Activated T-helper 9 cell treated with anti-CD3 and anti-CD28 coated beads, Interleukin-2, amount 50 U/mL, for 16 hours (primary cell): ENCODE data around the gene MYL10.

Experiments
- DNase-seq: peaks from one replicate; pipeline ENCODE4 v3.0.0-alpha.2; 2020; ENCODE audit warnings: low read depth

The MYL10 gene

DNA sequence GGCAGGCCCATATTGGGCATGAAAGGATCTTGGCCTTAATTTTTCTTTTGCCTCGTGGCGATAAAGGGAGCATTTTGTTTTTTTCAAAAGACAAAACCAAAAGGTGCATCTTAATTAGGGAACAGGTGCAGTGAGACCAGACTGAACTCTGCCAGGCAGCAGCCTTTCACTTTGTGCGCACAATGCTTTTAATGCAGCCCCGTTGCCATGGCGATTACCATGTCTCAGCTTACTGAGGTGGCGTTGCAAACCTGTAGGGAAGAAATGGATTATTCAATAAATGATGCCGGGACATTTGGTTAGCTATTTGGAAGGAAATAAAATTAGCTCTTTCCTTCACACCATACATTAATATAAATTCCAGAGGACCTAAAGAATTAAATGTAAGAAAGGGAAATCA lies 61.9 kb downstream of the MYL10 start:
- no peak for DNase-seq

DNA sequence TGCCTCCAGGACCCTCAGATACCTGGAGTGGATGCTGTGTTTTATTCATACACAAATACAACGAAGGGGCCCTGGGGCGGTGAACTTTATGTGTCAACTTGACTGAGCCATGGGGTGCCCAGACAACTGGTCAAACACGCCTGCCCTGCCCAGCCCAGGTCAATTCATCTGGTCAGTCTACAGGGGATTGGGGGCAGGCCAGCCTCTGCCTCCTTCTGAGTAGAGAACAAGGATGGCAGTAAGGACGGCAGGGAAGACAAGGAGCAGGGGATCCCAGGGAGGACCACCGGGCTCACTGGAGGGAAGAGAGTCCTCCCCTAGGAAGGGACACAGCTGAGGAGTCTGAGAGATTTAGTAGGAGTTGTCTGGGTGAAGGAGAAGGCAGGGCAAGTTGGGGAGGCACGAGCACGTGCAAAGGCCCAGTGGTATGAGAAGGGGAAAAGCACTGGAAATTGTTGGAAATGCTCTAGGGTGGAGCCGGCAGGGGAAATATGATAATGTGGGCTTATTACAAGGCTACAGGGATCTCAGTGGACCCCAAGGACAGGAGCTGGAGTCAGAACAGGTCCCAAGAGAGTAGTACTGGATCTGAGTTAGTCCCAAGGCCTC lies 63.4 kb downstream of the MYL10 start:
- DNase-seq: no peak

DNA sequence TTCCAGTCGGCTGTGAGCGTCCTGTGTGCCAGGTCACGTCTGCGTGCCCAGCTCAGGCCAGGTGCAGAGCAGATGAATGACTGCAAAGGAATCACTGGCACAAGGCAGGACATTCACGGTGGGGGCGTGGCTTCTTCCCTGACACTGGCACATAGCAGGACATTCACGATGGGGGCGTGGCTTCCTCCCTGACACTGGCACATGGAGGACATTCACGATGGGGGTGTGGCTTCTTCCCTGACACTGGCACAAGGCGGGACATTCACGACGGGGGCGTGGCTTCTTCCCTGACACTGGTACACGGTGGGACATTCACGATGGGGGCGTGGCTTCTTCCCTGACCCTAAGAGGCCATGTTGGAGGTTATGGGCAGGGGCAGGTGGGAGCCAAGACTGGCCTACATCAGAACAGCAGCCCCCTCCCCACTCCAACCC lies 64.3 kb downstream of the MYL10 start:
- DNase-seq: no peak

DNA sequence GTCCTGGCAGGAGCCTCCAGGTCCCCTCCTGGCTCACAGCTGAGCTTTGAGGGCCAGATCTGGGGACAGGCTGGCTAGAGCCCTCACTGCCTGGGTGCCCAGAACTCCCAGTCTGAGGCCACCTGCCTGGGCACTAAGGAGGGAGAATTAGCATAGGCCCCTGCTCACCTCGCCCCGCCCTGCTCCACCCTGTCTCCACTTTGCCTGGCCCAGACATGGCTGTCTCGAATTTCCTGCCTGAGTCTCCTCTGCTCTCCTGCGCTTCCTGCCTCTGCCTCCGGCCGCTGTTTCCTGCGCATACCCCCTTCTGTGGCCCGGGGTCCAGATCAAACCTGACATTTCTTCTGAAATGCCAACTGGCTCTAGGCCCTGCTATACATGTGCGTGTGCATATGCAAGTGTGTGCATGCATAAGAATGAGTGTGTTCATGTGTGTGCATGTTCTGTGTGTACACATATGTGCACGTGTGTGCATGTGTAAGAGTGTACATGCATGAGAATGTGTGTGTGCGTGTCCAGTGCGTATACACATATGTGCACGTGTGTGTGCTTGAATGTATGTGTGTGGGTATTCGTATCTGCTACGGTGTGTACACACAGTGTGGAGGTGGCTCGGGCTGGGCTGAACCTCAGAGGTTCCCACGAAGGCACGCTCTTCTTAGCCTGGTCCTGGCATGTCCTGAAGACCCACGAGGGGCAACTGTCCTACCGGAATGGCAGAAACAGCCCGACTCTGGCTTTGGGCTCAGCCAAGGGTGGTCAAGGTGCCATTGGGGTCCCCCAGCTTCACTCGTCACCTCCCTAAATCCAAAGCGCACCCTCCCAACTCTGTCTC lies 64.9 kb downstream of the MYL10 start:
- no peak for DNase-seq
